ENCODE data around the gene FAM20C. TPM values are rescaled to one million over a fixed set of nuclear protein-coding genes. Genes with fewer than 3 reads are reported as not detected.

The FAM20C gene
- total RNA-seq, 1 experiment from 2014 or later: 62.6 TPM

DNA sequence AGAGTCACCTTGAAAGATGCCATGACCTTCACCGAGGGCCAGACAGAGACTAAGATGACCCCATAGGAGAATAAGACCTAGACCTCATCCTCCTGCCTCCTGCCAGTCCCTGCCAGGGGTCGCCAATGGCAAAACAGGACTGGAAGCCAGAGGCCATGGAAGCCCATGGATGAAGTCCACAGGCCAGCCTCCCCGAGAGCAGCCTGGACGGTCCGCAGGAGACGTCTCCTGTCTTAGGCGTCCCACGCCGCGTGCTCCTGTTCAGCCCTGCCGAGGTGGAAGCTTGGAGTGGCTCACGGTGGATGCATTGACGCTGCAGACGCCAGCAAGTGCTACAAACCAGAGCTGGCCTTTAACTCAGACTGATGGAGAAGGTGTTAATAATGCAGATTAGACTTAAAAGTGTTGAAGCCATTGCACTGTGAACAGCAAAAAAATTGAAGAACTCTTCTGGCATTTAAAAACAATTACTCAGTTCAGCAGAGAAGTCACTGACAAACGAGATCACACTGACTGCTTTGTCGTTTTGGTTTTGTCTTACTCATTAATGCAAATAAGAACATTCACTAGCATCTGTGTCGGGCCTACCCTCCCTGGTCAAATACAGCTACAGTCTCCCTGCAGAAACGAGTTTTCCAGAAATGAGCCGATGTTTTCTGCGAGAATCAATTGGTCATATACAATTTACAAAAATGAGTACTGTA lies 38.1 kb upstream of the FAM20C start:
- Mint-ChIP-seq H3K27me3 (ENCODE audit: low read depth) (peaks cover 11% of the 10 kb centered on the region), H3K9me3 (no peaks in the 10 kb centered on the region; a peak in 1 of 5 replicates), H3K4me1 (peaks cover 21 to 25% of the 10 kb centered on the region in 2 experiments), H3K36me3 (ENCODE audit: insufficient read depth in 1 of 3, low read depth in 3 of 3) (no peaks in the 10 kb centered on the region), H3K27ac (no peak overlapping the region), H3K4me3 (no peak overlapping the region)
- H3K27ac ChIP-seq (ENCODE audit: insufficient read length, low read depth, low read length): no peak overlapping the region
- no peak overlapping the region for H4K5ac ChIP-seq (ENCODE audit: insufficient read length, low read depth, low read length)
- no peak overlapping the region for H3K9ac ChIP-seq (ENCODE audit: extremely low read depth, insufficient read length, low read length)
- no peaks in the 10 kb centered on the region; the same call in 1 of the 2 replicates for H3K4me1 ChIP-seq (ENCODE audit: insufficient read depth, low read length)
- H2BK12ac ChIP-seq (ENCODE audit: insufficient read length, low read depth, low read length): no peak overlapping the region
- H2AFZ ChIP-seq (ENCODE audit: low read length): no peak overlapping the region
- no peak overlapping the region for H2BK15ac ChIP-seq (ENCODE audit: low read depth, low read length)
- H2BK20ac ChIP-seq (ENCODE audit: low read depth, low read length, poor library complexity, severe bottlenecking): no peak overlapping the region
- no peaks in the 10 kb centered on the region for H3K79me2 ChIP-seq (ENCODE audit: insufficient read depth, low read length)
- H4K8ac ChIP-seq (replicated peaks; ENCODE audit: insufficient read length, low read depth, low read length): no peak overlapping the region
- H3T11ph ChIP-seq (ENCODE audit: low read length): no peak overlapping the region
- peaks cover 6% of the 10 kb centered on the region for H3K23me2 ChIP-seq (ENCODE audit: insufficient read length, low read depth, low read length, poor library complexity, severe bottlenecking)
- no peak overlapping the region for H3K14ac ChIP-seq (ENCODE audit: insufficient read depth, low read length)
- H3K23ac ChIP-seq (ENCODE audit: insufficient read length, low read depth, low read length): no peak overlapping the region
- H3K9me3 ChIP-seq (ENCODE audit: control insufficient read depth, low read depth, low read length): no peaks in the 10 kb centered on the region
- H3K56ac ChIP-seq (ENCODE audit: insufficient read length, low read depth, low read length): no peak overlapping the region
- H3K18ac ChIP-seq (ENCODE audit: insufficient read length, low read depth, low read length): no peak overlapping the region
- TF ChIP-seq, protein P1, sequence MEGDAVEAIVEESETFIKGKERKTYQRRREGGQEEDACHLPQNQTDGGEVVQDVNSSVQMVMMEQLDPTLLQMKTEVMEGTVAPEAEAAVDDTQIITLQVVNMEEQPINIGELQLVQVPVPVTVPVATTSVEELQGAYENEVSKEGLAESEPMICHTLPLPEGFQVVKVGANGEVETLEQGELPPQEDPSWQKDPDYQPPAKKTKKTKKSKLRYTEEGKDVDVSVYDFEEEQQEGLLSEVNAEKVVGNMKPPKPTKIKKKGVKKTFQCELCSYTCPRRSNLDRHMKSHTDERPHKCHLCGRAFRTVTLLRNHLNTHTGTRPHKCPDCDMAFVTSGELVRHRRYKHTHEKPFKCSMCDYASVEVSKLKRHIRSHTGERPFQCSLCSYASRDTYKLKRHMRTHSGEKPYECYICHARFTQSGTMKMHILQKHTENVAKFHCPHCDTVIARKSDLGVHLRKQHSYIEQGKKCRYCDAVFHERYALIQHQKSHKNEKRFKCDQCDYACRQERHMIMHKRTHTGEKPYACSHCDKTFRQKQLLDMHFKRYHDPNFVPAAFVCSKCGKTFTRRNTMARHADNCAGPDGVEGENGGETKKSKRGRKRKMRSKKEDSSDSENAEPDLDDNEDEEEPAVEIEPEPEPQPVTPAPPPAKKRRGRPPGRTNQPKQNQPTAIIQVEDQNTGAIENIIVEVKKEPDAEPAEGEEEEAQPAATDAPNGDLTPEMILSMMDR (conservative IDR thresholded peaks at IDR 0.05): no peak
- no CpG with 5 or more reads among the region's 20 CpGs for WGBS (ENCODE audit: extremely low coverage, insufficient read length, low lambda C conversion rate)
- DNase-seq: no peak
- H4K20me1 ChIP-seq (ENCODE audit: control insufficient read depth, insufficient read depth, insufficient read length): no peaks in the 10 kb centered on the region
- no peak overlapping the region for H3K4ac ChIP-seq (ENCODE audit: low read depth, low read length)
- no peaks in the 10 kb centered on the region for H3K27me3 ChIP-seq (ENCODE audit: insufficient read depth, low read length)
- no peak overlapping the region for H2AK5ac ChIP-seq (ENCODE audit: insufficient read length, low read length)
- H2BK120ac ChIP-seq (ENCODE audit: low read depth, low read length, poor library complexity, severe bottlenecking): no peak overlapping the region
- H3K79me1 ChIP-seq (ENCODE audit: insufficient read depth, low read depth, low read length, poor library complexity, severe bottlenecking): no peaks in the 10 kb centered on the region
- H2BK5ac ChIP-seq (ENCODE audit: insufficient read length, low read length): no peak overlapping the region
- no peak overlapping the region for H3K4me2 ChIP-seq (ENCODE audit: insufficient read depth, insufficient read length, low read length)
- H4K91ac ChIP-seq (ENCODE audit: insufficient read length, low read depth, low read length): no peak overlapping the region
